Activated T-helper 17 cell treated with anti-CD3 and anti-CD28 coated beads, Interleukin-2, amount 50 U/mL, for 72 hours (primary cell): ENCODE data around the gene INHBB. TPM values are rescaled to one million over a fixed set of nuclear protein-coding genes. Genes with fewer than 3 reads are reported as not detected.
"Not testable (repeated sequence)": the region's sequence is repeated elsewhere in the genome, so short reads cannot be mapped to it uniquely, and the experiment has no call there.

Source experiments
- ATAC-seq: fragments of 150-1000 bp; cut with Tn5 transposase; replicated peaks from 2 replicates; pipeline ENCODE4 v1.10.0; 2021; ENCODE audit warnings: mild to moderate bottlenecking, moderate library complexity
- H3K27ac Mint-ChIP-seq: one replicate; pipeline ENCODE4 v1.8.0; 2022; ENCODE audit warnings: mixed read lengths
- H3K27me3 Mint-ChIP-seq: one replicate; pipeline ENCODE4 v1.8.0; 2022; ENCODE audit warnings: mixed read lengths
- H3K36me3 Mint-ChIP-seq: one replicate; pipeline ENCODE4 v1.8.0; 2022; ENCODE audit warnings: low read depth, mild to moderate bottlenecking, mixed read lengths
- H3K4me1 Mint-ChIP-seq: one replicate; pipeline ENCODE4 v1.8.0; 2022; ENCODE audit warnings: mixed read lengths
- H3K4me3 Mint-ChIP-seq: one replicate; pipeline ENCODE4 v1.8.0; 2022; ENCODE audit warnings: mild to moderate bottlenecking, mixed read lengths
- H3K9me3 Mint-ChIP-seq: one replicate; pipeline ENCODE4 v1.8.0; 2022; ENCODE audit warnings: mixed read lengths
- total RNA-seq, 2 donors: library from RNA; stranded (reverse); gene quantifications; one replicate each; pipeline ENCODE4 v1.2.3, GENCODE V29; 2022

The INHBB gene
- total RNA-seq, 2 donors from 2014 or later = not detected

DNA sequence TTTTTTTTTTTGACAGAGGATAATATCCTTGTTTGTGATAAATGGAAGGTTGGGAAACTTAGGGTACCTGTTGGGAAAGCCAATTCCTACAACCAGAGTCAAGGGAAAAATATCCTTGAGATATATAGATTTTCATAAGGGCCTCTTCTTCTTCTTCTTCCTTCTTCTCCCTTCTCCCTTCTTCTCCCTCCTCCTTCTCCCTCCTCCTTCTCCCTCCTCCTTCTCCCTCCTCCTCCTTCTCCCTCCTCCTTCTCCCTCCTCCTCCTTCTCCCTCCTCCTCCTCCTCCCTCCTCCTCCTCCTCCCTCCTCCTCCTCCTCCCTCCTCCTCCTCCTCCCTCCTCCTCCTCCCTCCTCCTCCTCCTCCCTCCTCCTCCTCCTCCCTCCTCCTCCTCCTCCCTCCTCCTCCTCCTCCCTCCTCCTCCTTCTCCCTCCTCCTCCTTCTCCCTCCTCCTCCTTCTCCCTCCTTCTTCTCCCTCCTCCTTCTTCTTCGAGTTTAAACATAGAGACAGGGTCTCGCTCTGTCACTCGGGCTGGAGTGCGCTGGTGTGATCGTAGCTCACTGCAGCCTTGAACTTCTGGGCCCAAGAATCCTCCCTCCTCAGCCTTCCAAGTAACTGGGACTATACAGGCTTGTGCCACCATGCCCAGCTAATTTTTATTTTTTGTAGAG lies 24.9 kb upstream of the INHBB start:
- not testable (repeated sequence) for H3K9me3 Mint-ChIP-seq, H3K36me3 Mint-ChIP-seq, H3K4me3 Mint-ChIP-seq, H3K27me3 Mint-ChIP-seq, H3K4me1 Mint-ChIP-seq, H3K27ac Mint-ChIP-seq, ATAC-seq

DNA sequence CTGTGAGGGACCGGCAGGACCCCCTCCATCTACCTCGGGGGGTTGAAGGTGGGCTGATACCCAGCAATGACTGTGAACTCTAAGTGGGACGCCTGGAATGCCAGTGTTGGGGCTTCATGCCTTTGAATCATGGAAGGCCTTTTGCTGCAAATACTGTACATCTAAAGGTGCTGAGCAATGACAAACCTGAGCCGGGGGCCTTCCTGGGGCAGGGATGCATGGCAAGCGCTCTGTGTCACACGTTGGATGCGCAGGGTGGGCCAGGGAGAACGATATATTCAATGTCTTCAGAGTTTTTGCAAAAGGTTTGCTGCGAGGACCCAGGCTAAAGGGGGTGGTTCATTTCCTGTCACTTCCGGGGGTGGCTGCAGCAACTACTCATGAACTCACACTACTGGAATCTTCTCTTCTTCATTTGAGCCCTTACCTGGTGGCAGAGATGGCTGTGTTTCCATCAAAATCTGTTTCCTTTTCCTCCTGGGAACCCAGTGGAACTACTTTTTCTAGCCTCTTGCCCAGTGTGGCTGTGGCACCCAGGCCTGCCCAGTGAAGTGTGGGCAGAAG lies 24.1 kb upstream of the INHBB start:
- Mint-ChIP-seq H3K9me3 (no peaks in the 10 kb centered on the region), H3K4me1 (no peaks in the 10 kb centered on the region), H3K27ac (no peak overlapping the region), H3K27me3 (no peaks in the 10 kb centered on the region), H3K4me3 (no peak overlapping the region), H3K36me3 (no peaks in the 10 kb centered on the region)
- ATAC-seq = no peak

DNA sequence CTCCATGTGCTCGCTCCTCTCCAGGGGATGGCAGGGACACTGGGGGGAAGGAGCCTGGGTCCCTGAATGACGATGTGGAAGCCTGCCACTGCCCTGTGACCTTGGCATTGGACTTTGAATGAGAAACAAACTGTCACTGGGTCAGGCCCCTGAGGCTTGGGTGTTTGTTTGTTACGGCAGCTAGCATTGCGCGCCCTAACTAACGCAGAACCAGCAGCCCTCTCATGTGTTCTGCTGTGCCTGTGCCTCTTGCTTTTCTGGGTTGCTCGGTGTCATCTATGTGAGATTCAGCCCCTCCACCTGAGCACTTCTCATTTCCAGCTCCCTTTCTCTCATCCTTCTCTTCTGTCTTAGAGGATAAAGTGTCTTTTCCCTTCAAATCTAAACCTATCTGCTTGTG lies 23.6 kb upstream of the INHBB start:
- Mint-ChIP-seq H3K9me3 (no peaks in the 10 kb centered on the region), H3K27me3 (no peaks in the 10 kb centered on the region), H3K4me3 (no peak overlapping the region), H3K36me3 (no peaks in the 10 kb centered on the region), H3K4me1 (no peaks in the 10 kb centered on the region), H3K27ac (no peak overlapping the region)
- ATAC-seq = no peak

DNA sequence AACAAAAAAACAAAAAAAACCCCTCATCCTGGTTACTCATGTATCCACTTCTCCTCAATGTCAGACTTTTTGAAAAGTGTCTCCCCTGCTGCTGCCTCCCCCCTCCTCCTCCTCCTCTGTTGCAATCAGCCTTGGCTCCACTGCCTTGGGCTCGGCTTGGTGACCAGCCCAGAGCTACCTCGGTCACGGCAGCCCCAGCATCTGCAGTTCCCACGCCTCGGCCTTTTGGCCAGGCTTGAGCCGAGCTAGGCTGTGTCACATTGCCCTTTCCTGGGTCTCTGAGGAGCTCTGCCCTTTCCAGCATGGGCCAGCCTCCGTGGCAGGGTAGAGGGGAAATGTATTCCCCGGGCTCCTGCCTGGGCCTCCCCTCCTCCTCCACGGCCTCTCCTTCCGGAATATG lies 22.7 kb upstream of the INHBB start:
- Mint-ChIP-seq H3K4me3 (no peak overlapping the region), H3K4me1 (no peaks in the 10 kb centered on the region), H3K27ac (no peak overlapping the region), H3K27me3 (no peaks in the 10 kb centered on the region), H3K9me3 (no peaks in the 10 kb centered on the region), H3K36me3 (no peaks in the 10 kb centered on the region)
- no peak for ATAC-seq

DNA sequence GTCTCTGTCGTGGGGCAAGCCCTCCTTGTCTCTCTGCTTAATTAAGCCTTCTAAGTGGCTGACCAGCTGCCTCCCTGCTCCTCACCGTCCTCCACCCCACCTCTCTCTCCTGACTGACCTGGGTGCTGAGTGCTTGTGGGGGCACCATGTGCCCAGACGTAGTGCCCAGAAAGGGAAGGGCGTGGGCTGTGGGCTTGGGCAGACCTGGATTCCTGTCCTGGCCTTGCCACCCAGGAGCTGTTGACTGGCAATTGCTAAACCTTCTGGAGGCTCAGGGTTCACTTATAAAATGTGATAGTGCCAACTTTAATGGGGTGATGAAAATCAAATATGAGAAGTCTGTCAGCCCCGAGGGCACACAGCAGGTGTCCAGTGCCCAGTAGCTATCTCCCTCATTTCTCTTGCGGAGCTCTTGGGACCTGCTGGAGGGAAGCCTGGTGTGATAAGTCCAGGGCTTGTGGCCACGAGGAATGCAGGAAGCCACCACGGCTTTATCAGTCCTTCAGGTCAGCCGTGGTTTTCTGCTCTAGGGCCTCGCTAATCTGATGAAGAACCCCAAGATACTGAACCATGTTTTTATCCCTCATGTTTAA lies 22.0 kb upstream of the INHBB start:
- Mint-ChIP-seq H3K36me3 (no peaks in the 10 kb centered on the region), H3K4me3 (no peak overlapping the region)
- ATAC-seq = no peak

DNA sequence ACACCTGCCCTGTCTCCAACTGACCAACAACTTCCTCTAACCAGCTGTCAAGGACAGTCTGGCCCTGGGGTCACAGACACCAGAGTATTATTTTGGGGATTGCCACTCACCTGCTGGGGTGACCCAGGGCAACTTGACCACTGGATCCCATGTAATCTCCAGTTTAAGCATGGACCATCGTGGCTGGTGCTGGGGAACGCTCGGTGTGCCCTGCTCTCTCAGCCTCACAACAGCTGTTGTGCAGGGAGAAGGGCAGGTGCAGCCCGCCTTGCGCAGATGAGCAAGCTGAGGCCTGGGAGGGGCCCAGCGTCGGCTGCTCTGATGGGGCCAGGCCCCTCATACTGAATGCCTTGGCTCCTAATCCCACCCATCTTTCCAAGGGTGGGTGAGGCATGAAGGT lies 21.0 kb upstream of the INHBB start:
- no peak for ATAC-seq
- H3K9me3 Mint-ChIP-seq = no peaks in the 10 kb centered on the region
- no peaks in the 10 kb centered on the region for H3K36me3 Mint-ChIP-seq
- H3K27ac Mint-ChIP-seq = no peak overlapping the region
- no peak overlapping the region for H3K4me3 Mint-ChIP-seq
- no peaks in the 10 kb centered on the region for H3K4me1 Mint-ChIP-seq
- no peaks in the 10 kb centered on the region for H3K27me3 Mint-ChIP-seq

More for the DNA sequence above, 22.0 kb upstream of the INHBB start:
- Mint-ChIP-seq H3K27ac (no peak overlapping the region), H3K4me1 (no peaks in the 10 kb centered on the region), H3K27me3 (no peaks in the 10 kb centered on the region), H3K9me3 (no peaks in the 10 kb centered on the region)

DNA sequence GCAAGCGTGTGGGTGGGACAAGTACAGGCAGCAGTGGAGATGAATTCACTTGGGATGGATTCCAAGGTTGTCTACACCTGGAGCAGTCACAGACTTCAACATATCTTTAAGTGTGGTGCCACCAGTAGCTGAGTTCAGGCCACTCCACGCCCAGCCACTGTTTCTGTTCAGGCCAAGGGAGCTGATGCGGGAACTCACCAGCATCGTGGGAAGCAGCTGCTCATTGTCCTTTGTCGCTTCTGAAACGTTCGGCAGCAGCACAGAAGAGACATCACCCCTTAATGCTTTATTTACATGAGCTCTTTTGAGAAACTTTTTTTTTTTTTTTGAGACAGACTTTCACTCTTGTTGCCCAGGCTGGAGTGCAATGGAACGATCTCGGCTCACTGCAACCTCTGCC lies 19.9 kb upstream of the INHBB start:
- H3K27me3 Mint-ChIP-seq = peaks cover 7% of the 10 kb centered on the region
- ATAC-seq = no peak
- H3K36me3 Mint-ChIP-seq = no peaks in the 10 kb centered on the region
- no peak overlapping the region for H3K27ac Mint-ChIP-seq
- no peaks in the 10 kb centered on the region for H3K4me1 Mint-ChIP-seq
- no peaks in the 10 kb centered on the region for H3K9me3 Mint-ChIP-seq
- no peak overlapping the region for H3K4me3 Mint-ChIP-seq

DNA sequence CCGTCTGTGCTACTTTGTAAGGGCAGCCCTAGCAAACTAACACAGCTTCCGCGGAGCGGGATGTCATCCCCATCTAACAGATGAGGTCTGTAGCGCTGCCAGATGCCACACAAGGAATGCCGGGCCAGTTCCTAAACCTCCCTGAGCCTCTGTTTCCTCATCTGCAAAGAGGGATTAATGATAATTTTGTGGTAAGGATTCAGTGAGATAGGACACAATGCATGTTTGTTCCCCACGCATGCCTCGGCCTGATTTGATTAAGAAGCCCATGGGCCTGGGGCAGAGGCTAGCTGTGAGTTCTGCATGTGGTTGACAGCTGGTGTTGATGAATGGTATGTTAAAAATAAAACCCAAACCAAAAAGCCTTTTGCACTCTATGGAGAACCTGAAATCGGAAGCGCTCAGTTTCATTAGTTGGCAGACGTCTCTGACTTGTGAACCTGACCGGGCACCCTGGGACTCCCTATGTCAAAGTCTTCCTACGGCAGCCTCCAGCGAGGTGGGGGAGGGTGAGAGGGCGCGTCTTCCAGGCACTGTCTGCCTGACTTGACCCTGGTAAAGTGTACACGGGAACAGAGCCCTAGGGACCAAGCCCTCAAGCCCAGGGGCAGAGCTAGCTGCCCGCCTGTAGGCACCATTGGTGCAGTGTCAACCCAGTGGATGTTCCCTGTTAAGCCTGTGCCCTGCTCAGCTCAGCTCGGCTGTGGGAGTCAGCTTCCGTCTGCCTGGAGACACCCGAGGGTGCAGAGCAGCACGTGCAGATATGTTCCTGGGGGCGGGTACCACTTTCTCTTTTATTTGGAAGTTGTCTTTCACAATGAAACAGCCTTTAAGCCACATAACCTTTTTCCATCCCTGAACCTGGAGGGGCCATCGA lies 14.8 kb upstream of the INHBB start:
- H3K4me3 Mint-ChIP-seq = no peak overlapping the region
- peaks cover 38% of the 10 kb centered on the region for H3K27me3 Mint-ChIP-seq
- ATAC-seq = no peak
- peaks cover 3% of the 10 kb centered on the region for H3K4me1 Mint-ChIP-seq
- H3K27ac Mint-ChIP-seq = no peak overlapping the region
- H3K36me3 Mint-ChIP-seq = no peaks in the 10 kb centered on the region
- H3K9me3 Mint-ChIP-seq = no peaks in the 10 kb centered on the region

DNA sequence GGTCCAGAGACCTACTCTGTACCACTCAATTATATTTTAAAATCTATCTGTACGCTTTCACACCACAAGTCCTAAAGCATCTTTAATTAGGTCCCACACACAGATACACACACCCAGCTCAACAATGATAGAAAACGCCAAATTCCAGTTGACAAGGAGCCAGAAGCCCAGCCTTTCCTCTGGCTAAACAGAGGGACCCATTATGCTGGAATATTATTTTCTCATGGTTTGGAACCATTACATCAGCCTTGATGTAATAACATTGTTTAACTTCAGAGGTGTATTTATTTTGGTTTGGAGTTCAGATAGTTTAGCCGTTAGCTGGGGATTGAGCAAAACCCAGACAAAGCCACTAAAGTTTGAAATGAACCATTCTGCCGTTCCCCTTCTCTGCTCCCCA lies 14.0 kb upstream of the INHBB start:
- no peak for ATAC-seq
- H3K27ac Mint-ChIP-seq = no peak overlapping the region
- H3K4me1 Mint-ChIP-seq = peaks cover 3% of the 10 kb centered on the region
- no peaks in the 10 kb centered on the region for H3K9me3 Mint-ChIP-seq
- H3K36me3 Mint-ChIP-seq = no peaks in the 10 kb centered on the region
- peaks cover 42% of the 10 kb centered on the region for H3K27me3 Mint-ChIP-seq
- H3K4me3 Mint-ChIP-seq = no peak overlapping the region

DNA sequence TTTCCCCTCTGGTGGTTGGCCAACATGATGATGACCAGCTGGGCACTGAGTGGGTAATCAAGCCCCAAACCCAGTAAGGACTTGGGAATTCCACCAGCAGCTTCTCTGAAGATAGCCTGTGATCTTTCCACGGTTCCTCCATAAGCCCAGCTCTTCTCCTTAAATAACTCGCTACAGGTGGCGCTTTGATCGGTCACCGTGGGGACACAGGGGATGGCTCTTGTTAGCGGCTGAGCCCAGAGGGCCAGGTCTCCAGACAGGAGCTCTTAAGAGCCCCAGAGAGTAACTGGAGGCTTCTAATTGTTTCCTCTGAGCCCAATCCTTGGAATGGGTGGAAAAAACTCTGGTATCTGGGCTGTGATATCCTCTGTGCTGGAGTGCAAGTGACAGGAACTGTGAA lies 13.6 kb upstream of the INHBB start:
- Mint-ChIP-seq H3K4me1 (peaks cover 3% of the 10 kb centered on the region), H3K36me3 (no peaks in the 10 kb centered on the region), H3K4me3 (no peak overlapping the region), H3K9me3 (no peaks in the 10 kb centered on the region), H3K27ac (no peak overlapping the region), H3K27me3 (peaks cover 47% of the 10 kb centered on the region)
- ATAC-seq = no peak

DNA sequence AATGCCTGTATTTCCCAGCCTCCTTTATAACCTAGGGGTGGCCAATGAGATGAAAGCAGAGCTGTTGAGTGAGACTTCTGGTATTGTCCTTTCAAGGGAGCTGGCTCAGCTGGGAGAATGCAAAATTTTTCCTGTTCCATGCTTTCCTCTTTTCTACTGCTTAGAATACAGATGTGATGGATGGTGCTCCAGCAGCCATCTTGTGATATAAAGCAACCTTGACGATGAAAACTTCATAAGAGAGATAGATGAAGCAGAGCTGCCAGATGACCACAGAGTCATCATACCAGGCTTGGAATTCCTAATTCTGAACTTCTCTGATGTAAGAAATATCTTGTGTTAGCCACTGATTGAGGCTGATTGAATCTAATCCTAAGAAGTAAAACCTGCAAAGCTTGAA lies 11.9 kb upstream of the INHBB start:
- no peak for ATAC-seq
- H3K4me3 Mint-ChIP-seq = no peak overlapping the region
- peaks cover 3% of the 10 kb centered on the region for H3K4me1 Mint-ChIP-seq
- peaks cover 61% of the 10 kb centered on the region for H3K27me3 Mint-ChIP-seq
- no peaks in the 10 kb centered on the region for H3K9me3 Mint-ChIP-seq
- H3K36me3 Mint-ChIP-seq = no peaks in the 10 kb centered on the region
- no peak overlapping the region for H3K27ac Mint-ChIP-seq

DNA sequence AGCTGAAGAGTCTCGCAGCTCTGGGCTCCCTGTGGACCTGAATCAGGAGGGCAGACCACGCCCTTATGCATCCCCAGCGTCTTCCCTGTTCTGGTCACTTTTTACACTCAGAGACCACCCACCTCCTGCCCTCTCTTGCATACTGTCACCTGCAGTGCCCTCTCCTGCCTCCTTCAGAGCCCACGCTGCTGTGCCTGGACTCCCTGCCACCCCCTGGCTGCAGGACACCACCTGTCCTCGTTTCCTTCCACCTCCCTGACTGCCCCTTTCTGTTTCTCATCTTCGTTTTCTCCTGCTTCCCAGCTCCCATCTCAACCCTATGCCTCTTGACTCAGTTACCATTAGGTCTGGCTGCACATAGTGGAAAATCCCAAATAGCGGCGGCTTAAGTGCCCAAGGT lies 9.2 kb upstream of the INHBB start:
- no peak overlapping the region for H3K27ac Mint-ChIP-seq
- no peak overlapping the region for H3K4me3 Mint-ChIP-seq
- no peaks in the 10 kb centered on the region for H3K9me3 Mint-ChIP-seq
- peaks cover 3% of the 10 kb centered on the region for H3K4me1 Mint-ChIP-seq
- H3K27me3 Mint-ChIP-seq = peaks cover 55% of the 10 kb centered on the region
- H3K36me3 Mint-ChIP-seq = no peaks in the 10 kb centered on the region
- no peak for ATAC-seq

DNA sequence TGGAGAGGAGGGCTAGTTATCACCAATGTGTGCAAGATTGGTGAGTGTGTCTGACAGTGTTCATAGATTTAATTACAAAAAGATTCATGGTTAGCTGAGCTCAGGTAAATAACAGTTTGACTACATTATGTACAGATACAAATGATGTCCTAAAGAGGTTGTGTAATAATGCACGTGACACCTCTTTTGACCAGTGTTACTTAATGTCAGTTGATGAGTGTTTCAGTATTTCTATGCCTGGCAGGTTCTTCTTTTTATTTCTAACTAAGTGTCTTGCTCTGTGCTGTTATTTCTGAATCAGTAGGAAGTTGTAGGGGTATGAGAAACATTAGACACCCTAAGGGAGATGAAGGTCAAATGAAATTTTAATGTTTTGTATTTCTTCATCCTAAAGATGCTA lies 7.9 kb upstream of the INHBB start:
- Mint-ChIP-seq H3K4me1 (peaks cover 7% of the 10 kb centered on the region), H3K9me3 (no peaks in the 10 kb centered on the region), H3K27ac (no peak overlapping the region), H3K27me3 (peaks cover 57% of the 10 kb centered on the region), H3K4me3 (no peak overlapping the region), H3K36me3 (peaks cover 4% of the 10 kb centered on the region)
- ATAC-seq = no peak

DNA sequence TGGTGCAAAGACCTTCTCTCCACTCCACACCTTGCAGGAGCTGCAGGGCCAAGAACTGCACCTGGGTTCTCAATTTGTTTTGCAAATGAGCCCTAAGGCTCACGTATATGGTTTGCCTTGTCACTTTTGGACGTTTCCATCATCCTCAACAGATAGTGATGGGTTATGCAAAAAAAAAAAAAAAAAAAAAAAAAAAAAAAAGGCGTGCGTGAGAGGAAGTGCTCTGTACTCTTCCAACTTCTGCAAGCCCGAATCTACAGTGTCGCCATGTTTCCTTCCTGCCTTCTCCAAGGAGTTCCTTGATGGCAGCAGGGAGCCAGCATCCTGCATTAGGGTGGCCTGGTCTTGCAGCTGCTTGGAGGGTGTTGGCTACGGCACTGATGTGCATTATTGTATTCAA lies 4.0 kb upstream of the INHBB start:
- Mint-ChIP-seq H3K4me1 (peaks cover 9% of the 10 kb centered on the region), H3K27me3 (peaks cover 39% of the 10 kb centered on the region), H3K27ac (no peak overlapping the region), H3K9me3 (no peaks in the 10 kb centered on the region), H3K4me3 (no peak overlapping the region), H3K36me3 (peaks cover 5% of the 10 kb centered on the region)
- no peak for ATAC-seq

DNA sequence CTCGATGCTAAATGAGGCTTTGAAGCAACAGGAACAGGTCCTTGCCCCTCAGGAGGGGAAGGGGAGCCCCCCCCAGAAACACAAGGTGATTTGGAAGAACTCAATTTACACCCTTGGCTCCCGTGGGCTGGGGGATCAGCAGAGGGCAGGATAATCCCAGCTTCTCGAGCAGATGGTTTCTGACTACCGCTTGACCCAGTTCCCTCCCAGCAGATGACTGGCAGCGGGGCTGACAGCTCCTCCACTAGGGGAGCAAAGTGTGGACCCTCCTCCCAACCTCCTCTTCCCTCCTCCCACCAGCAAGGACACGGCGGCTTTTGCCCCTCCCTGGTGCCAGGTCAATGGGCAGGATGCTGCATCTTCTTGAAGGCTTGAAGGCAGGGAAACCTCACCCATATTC lies 3.5 kb upstream of the INHBB start:
- H3K9me3 Mint-ChIP-seq = no peaks in the 10 kb centered on the region
- peaks cover 39% of the 10 kb centered on the region for H3K27me3 Mint-ChIP-seq
- H3K4me1 Mint-ChIP-seq = peaks cover 11% of the 10 kb centered on the region
- H3K27ac Mint-ChIP-seq = no peak overlapping the region
- no peak for ATAC-seq
- H3K36me3 Mint-ChIP-seq = peaks cover 5% of the 10 kb centered on the region
- H3K4me3 Mint-ChIP-seq = peak overlapping the region; percentile 44
